Measurements from ENCODE around the gene CMIP. TPM values are rescaled to one million over a fixed set of nuclear protein-coding genes. Genes with fewer than 3 reads are reported as not detected.

CMIP gene
- total and polyA plus RNA-seq, 10 of the 15 experiments (the other 5 are each of a cell fraction or from before 2014, with no cell fraction given) = 1.2 to 43.2 (median 4.4) TPM

GRCh38 chr16:81469710-81470535, 25.3 kb downstream of the CMIP start (continued):
- TF ChIP-seq NFIC (IDR thresholded peaks at IDR 0.05; ENCODE audit: low read depth, low read length) (peak; percentile 31; the same call in 1 of the 2 replicates), ZNF384 (IDR thresholded peaks at IDR 0.05; ENCODE audit: borderline replicate concordance, low read depth, low read length) (no peak), IKZF2 (IDR thresholded peaks at IDR 0.05) (0 out of 4 replicates have a peak, but pooled peaks of 1 of the 2 experiments have one; percentile 12)

- peaks cover 29% of the 10 kb centered on the region for H3K4me1 ChIP-seq (ENCODE audit: control insufficient read depth, insufficient read depth, low read length)
- 0 out of 2 replicates have a peak overlapping the region, but pooled peaks have one; percentile 33 for H3K4me3 ChIP-seq
- 95% methylated on average over 9 of the region's 9 CpGs for WGBS (ENCODE audit: insufficient coverage, insufficient replicate concordance, low lambda C conversion rate, missing lambda C conversion rate)
Observed at GRCh38 chr16:81470796-81471636, 26.4 kb downstream of the CMIP start.

More at GRCh38 chr16:81470796-81471636, 26.4 kb downstream of the CMIP start:
- no peak overlapping the region for H2AFZ ChIP-seq (ENCODE audit: control insufficient read depth, low read depth, low read length)
- intact Hi-C loops (cut with micrococcal nuclease; ENCODE audit: unreplicated experiment) = loop anchor here (1.0 kb wide), 1 partner anchor 10 kb away; no protein-coding TSS in a partner anchor
- DNase-seq (ENCODE audit: low read depth, low spot score) (no peak), FAIRE-seq (no peak), ATAC-seq (no peak)
- POLR2A ChIA-PET = interaction anchor here (1.0 to 1.5 kb wide), 5 partner anchors 8 to 30 kb away, joined by 3 to 10 read pairs (median 4); no protein-coding TSS in a partner anchor
- BruUV-seq (replicated peaks) = no TSS peak
- SMC1A ChIA-PET (ENCODE audit: uncharacterized antibody, unreplicated experiment) = interaction anchor here (1.2 to 3.6 kb wide), 3 partner anchors 9 to 67 kb away, joined by 3 to 39 read pairs (median 3); no protein-coding TSS in a partner anchor
- H3K27ac ChIP-seq (ENCODE audit: control insufficient read depth, insufficient read depth) = peak overlapping the region; percentile 74
- no peaks in the 10 kb centered on the region for H4K20me1 ChIP-seq (ENCODE audit: control insufficient read depth, insufficient read depth)
- TF ChIP-seq PRDM15 (CRISPR knock-in tag; IDR thresholded peaks at IDR 0.05) = no peak
- peak; percentile 57; the same call in 1 of the 2 replicates for TF ChIP-seq PAX8 (IDR thresholded peaks at IDR 0.05)
- H3K79me2 ChIP-seq (ENCODE audit: control insufficient read depth, insufficient read depth, low read length) = peaks cover 43% of the 10 kb centered on the region
- in situ Hi-C loops (cut with MboI) = no loop called here
- RAD21 ChIA-PET (ENCODE audit: unreplicated experiment) = interaction anchor here (1.2 to 2.3 kb wide), 3 partner anchors 8 to 12 kb away, joined by 5 to 19 read pairs (median 8); no protein-coding TSS in a partner anchor
- no peaks in the 10 kb centered on the region for H3K9me3 ChIP-seq (replicated peaks; ENCODE audit: control insufficient read depth, insufficient read depth, low read length)
- H3K36me3 ChIP-seq (ENCODE audit: control insufficient read depth in 2 of 2, insufficient read depth in 2 of 2, low read length in 1 of 2) = peaks cover 8 to 15% of the 10 kb centered on the region in 2 experiments; a peak in 3 of 4 replicates
- H3K4me2 ChIP-seq (ENCODE audit: control insufficient read depth, insufficient read depth) = peak overlapping the region; percentile 93
- H3K9ac ChIP-seq (ENCODE audit: control insufficient read depth, insufficient read depth, low read length) = no peak overlapping the region; the same call in 1 of the 2 replicates
- H3K27me3 ChIP-seq (replicated peaks in 1 of 2; ENCODE audit: control insufficient read depth in 2 of 2, insufficient read depth in 2 of 2, low read length in 1 of 2) = no peaks in the 10 kb centered on the region
- CTCF ChIA-PET = interaction anchor here (0.9 to 2.2 kb wide), 5 partner anchors 8 to 267 kb away, joined by 3 to 9 read pairs (median 4); no protein-coding TSS in a partner anchor

All from GM12878 (cell line).